Mesenchymal stem cell (in vitro differentiated cells and primary cell): Measurements from ENCODE around the gene SLC23A1. TPM values are rescaled to one million over a fixed set of nuclear protein-coding genes. Genes with fewer than 3 reads are reported as not detected.
A peak's percentile ranks its signal among the peaks of the same experiment; 100 is the strongest.

Experiments
- DNase-seq: peaks from one replicate; pipeline ENCODE4 v3.0.0-alpha.2; 2013
- H2AFZ ChIP-seq: one replicate; pipeline ENCODE4 v1.6.1; 2013; ENCODE audit warnings: low read depth, mild to moderate bottlenecking, control low read depth, inconsistent platforms, low read length, moderate library complexity
- H2AK5ac ChIP-seq: 2 replicates; pipeline ENCODE4 v1.6.1; 2013; ENCODE audit warnings: low read length, moderate library complexity, mild to moderate bottlenecking, inconsistent platforms; ENCODE audit not compliant: severe bottlenecking
- H2BK120ac ChIP-seq: one replicate; pipeline ENCODE4 v1.6.1; 2013; ENCODE audit warnings: low read depth, mild to moderate bottlenecking, inconsistent platforms, low read length, moderate library complexity
- H2BK12ac ChIP-seq, 2 experiments: one replicate each; pipeline ENCODE4 v1.6.1; 2013; ENCODE audit warnings: inconsistent platforms in 2 of 2, low read length in 2 of 2, mild to moderate bottlenecking in 2 of 2, moderate library complexity in 2 of 2, control low read depth in 1 of 2
- H2BK15ac ChIP-seq: one replicate; pipeline ENCODE4 v1.6.1; 2013; ENCODE audit warnings: mild to moderate bottlenecking, low read depth, inconsistent platforms; ENCODE audit not compliant: poor library complexity, severe bottlenecking
- H2BK5ac ChIP-seq: 2 replicates; pipeline ENCODE4 v1.6.1; 2013; ENCODE audit warnings: low read depth, mild to moderate bottlenecking, low read length, control low read depth, inconsistent platforms; ENCODE audit not compliant: poor library complexity, severe bottlenecking
- H3K14ac ChIP-seq, 2 experiments: one replicate each; pipeline ENCODE4 v1.6.1; 2013; ENCODE audit warnings: inconsistent platforms in 2 of 2, low read length in 2 of 2, control low read depth in 1 of 2, mild to moderate bottlenecking in 1 of 2, moderate library complexity in 1 of 2
- H3K18ac ChIP-seq, 2 experiments: one replicate each; pipeline ENCODE4 v1.6.1; 2013; ENCODE audit warnings: inconsistent platforms in 2 of 2, low read length in 2 of 2, control low read depth in 1 of 2, low read depth in 1 of 2, mild to moderate bottlenecking in 1 of 2
- H3K23ac ChIP-seq, 2 experiments: one replicate each; pipeline ENCODE4 v1.6.1; 2013; ENCODE audit warnings: inconsistent platforms in 2 of 2, low read length in 2 of 2, mild to moderate bottlenecking in 2 of 2, moderate library complexity in 2 of 2, control low read depth in 1 of 2
- H3K27ac ChIP-seq: 2 replicates; pipeline ENCODE4 v1.5.1; 2013; ENCODE audit warnings: mild to moderate bottlenecking, moderate library complexity, low read length, control low read depth, inconsistent platforms; ENCODE audit not compliant: poor library complexity, severe bottlenecking
- H3K27me3 ChIP-seq, 2 experiments: 2 replicates each; pipeline versions ENCODE4 v1.6.1 to v1.7.0; 2013; ENCODE audit warnings: low read length in 2 of 2, mild to moderate bottlenecking in 2 of 2, moderate library complexity in 2 of 2, control low read depth in 1 of 2, inconsistent platforms in 1 of 2; ENCODE audit not compliant: control insufficient read depth in 1 of 2, insufficient read depth in 1 of 2
- H3K36me3 ChIP-seq, 2 experiments: 2 replicates each; pipeline versions ENCODE4 v1.6.1 to v1.7.0; 2013; ENCODE audit warnings: low read length in 2 of 2, control low read depth in 1 of 2, inconsistent platforms in 1 of 2, low read depth in 1 of 2, mild to moderate bottlenecking in 1 of 2; ENCODE audit not compliant: insufficient read depth in 2 of 2, control insufficient read depth in 1 of 2
- H3K4ac ChIP-seq, 2 experiments: one replicate each; pipeline ENCODE4 v1.6.1; 2013; ENCODE audit warnings: inconsistent platforms in 2 of 2, low read length in 2 of 2, mild to moderate bottlenecking in 2 of 2, moderate library complexity in 2 of 2, control low read depth in 1 of 2, low read depth in 1 of 2
- H3K4me1 ChIP-seq: 2 replicates; pipeline ENCODE4 v1.6.1; 2013; ENCODE audit warnings: low read depth, low read length, control low read depth; ENCODE audit not compliant: control insufficient read depth, insufficient read depth
- H3K4me2 ChIP-seq: 2 replicates; pipeline ENCODE4 v1.6.1; 2013; ENCODE audit warnings: low read length, mild to moderate bottlenecking, inconsistent platforms; ENCODE audit not compliant: poor library complexity, severe bottlenecking
- H3K4me3 ChIP-seq, 2 experiments: 2 replicates each; pipeline versions ENCODE4 v1.5.1 to v1.7.0; 2013; ENCODE audit warnings: low read length in 2 of 2, mild to moderate bottlenecking in 2 of 2, control low read depth in 1 of 2, low read depth in 1 of 2; ENCODE audit not compliant: insufficient read depth in 1 of 2
- H3K79me1 ChIP-seq: replicated peaks from 2 replicates; pipeline ENCODE4 v1.6.1; 2013; ENCODE audit warnings: mild to moderate bottlenecking, control low read depth, low read length, inconsistent platforms; ENCODE audit not compliant: poor library complexity, severe bottlenecking
- H3K9ac ChIP-seq: 2 replicates; pipeline ENCODE4 v1.7.0; 2013; ENCODE audit warnings: mild to moderate bottlenecking, low read length, moderate library complexity
- H3K9me3 ChIP-seq: 2 replicates; pipeline ENCODE4 v1.7.0; 2013; ENCODE audit warnings: mild to moderate bottlenecking, low read length; ENCODE audit not compliant: control insufficient read depth
- H4K8ac ChIP-seq: one replicate; pipeline ENCODE4 v1.6.1; 2013; ENCODE audit warnings: inconsistent platforms, mild to moderate bottlenecking, low read length, moderate library complexity
- H4K91ac ChIP-seq: one replicate; pipeline ENCODE4 v1.6.1; 2013; ENCODE audit warnings: mild to moderate bottlenecking, low read length, inconsistent platforms
- WGBS: methylation state at CpG from one replicate; pipeline ENCODE4 v1.1.7; 2013; ENCODE audit warnings: mixed read lengths; 5-methylcytosine and 5-hydroxymethylcytosine counted together
- polyA plus RNA-seq, 2 experiments: library from polyadenylated mRNA; stranded (reverse); fragments of 200-250 nt; gene quantifications; one replicate each; pipeline ENCODE4 v1.2.3, GENCODE V29; 2013

The SLC23A1 gene
- not detected for polyA plus RNA-seq (2013, experiment 1 of 2)
- polyA plus RNA-seq (2013, experiment 2 of 2) = not detected

DNA sequence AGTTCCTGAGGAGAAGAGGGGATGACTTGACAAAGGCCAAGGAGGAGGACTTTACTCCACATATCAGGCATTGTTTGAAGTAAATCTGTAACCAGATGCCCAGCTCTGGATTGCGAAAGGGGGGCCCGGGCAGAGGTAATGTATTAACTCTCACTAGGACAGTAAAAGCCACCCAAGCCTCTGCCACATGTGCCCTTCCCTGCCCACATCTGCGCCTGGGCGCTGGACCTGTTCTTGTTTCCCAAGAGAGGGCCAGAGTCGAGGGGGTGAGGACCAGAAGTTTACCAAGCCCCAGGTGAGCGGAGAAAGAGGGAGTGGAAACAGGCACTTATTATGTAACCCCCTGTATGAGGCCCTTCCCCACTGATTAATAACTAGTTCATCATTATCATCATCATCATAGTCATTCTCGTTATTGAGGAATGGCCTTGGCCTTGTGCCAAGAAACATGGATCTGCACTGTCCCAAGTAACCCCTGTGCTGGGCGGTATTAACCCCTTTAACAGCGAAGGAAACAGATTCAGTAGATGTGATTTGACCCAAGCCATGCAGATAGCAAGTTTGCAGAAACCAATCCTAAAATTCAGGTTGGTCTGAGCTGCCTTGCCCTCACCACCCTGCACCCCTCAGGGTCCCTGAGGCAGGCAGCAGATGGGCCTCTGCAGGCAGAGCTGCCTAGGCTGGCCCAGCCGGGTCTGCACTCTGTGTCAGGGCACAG lies at the start of gene SLC23A1:
TSS of gene SLC23A1 (minus strand) at position 23 of the 718 bp plus-strand sequence. CDS start 44 bp downstream, outside the sequence.
- Histone ChIP-seq H2BK15ac (no peak within 1 kb of the TSS), H3K4me2 (no peak within 1 kb of the TSS), H4K91ac (no peak within 1 kb of the TSS), H3K27me3 (no peaks in the 10 kb centered on the region), H3K4me3 (no peak within 1 kb of the TSS), H2BK5ac (no peak within 1 kb of the TSS), H2BK12ac (no peak within 1 kb of the TSS), H3K14ac (no peak within 1 kb of the TSS), H3K27ac (no peak within 1 kb of the TSS), H4K8ac (no peak within 1 kb of the TSS), H3K79me1 (no peaks in the 10 kb centered on the region), H2AFZ (no peak within 1 kb of the TSS), H3K4ac (no peak within 1 kb of the TSS), H2AK5ac (peak within 1 kb of the TSS; percentile 40), H3K9ac (no peak within 1 kb of the TSS), H3K36me3 (peaks cover 0 to 7% of the 10 kb centered on the region in 2 experiments), H2BK120ac (no peak within 1 kb of the TSS), H3K9me3 (no peaks in the 10 kb centered on the region), H3K23ac (no peak within 1 kb of the TSS), H3K4me1 (peaks cover 34% of the 10 kb centered on the region), H3K18ac (no peak within 1 kb of the TSS)
- WGBS = 92% methylated on average over 9 of the region's 10 CpGs
- no peak for DNase-seq

GRCh38 chr5:139431706-139432105 lies 48.6 kb upstream of the SLC23A1 start:
- Histone ChIP-seq H4K8ac (no peak overlapping the region), H3K4me2 (no peak overlapping the region), H3K4ac (no peak overlapping the region), H3K4me3 (no peak overlapping the region), H3K27ac (no peak overlapping the region), H2BK12ac (no peak overlapping the region), H3K9ac (no peak overlapping the region), H2AFZ (no peak overlapping the region), H2AK5ac (no peak overlapping the region), H2BK5ac (no peak overlapping the region), H3K4me1 (peaks cover 4% of the 10 kb centered on the region), H3K9me3 (no peaks in the 10 kb centered on the region), H3K79me1 (peaks cover 3% of the 10 kb centered on the region), H3K27me3 (no peaks in the 10 kb centered on the region), H3K36me3 (peaks cover 13 to 40% of the 10 kb centered on the region in 2 experiments), H4K91ac (no peak overlapping the region), H3K14ac (no peak overlapping the region), H2BK15ac (no peak overlapping the region), H2BK120ac (no peak overlapping the region), H3K18ac (no peak overlapping the region), H3K23ac (no peak overlapping the region)
- no CpG with 5 or more reads among the region's 1 CpG for WGBS
- DNase-seq = no peak

DNA sequence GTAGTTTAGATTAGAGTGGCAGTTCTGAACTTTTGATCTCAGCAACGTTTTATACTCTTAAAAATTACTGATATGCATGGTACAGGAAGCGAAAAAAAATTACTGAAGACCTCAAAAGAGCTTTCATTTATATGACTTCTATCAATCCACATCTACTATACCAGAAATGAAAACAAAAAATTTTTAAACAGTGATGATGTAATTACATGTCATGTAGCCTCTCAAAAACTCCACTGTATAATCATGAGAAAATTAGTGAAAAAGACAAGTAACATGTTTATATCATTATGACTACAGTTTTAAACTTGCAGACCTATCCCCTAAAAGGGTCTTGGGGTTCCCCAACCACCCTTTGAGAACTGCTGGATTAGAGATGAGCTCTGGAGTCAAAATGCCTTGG lies 46.9 kb upstream of the SLC23A1 start:
- Histone ChIP-seq H3K9ac (no peak overlapping the region), H3K23ac (no peak overlapping the region), H2BK5ac (no peak overlapping the region), H3K4ac (no peak overlapping the region), H3K4me3 (no peak overlapping the region), H3K36me3 (peaks cover 11 to 46% of the 10 kb centered on the region in 2 experiments), H3K18ac (no peak overlapping the region), H2AFZ (no peak overlapping the region), H3K27me3 (no peaks in the 10 kb centered on the region), H2BK120ac (no peak overlapping the region), H3K9me3 (no peaks in the 10 kb centered on the region), H3K27ac (no peak overlapping the region), H2BK15ac (no peak overlapping the region), H2AK5ac (no peak overlapping the region), H4K91ac (no peak overlapping the region), H2BK12ac (no peak overlapping the region), H4K8ac (no peak overlapping the region), H3K14ac (no peak overlapping the region), H3K79me1 (peaks cover 3% of the 10 kb centered on the region), H3K4me1 (peaks cover 6% of the 10 kb centered on the region), H3K4me2 (no peak overlapping the region)
- no CpG with 5 or more reads among the region's 2 CpGs for WGBS
- no peak for DNase-seq

DNA sequence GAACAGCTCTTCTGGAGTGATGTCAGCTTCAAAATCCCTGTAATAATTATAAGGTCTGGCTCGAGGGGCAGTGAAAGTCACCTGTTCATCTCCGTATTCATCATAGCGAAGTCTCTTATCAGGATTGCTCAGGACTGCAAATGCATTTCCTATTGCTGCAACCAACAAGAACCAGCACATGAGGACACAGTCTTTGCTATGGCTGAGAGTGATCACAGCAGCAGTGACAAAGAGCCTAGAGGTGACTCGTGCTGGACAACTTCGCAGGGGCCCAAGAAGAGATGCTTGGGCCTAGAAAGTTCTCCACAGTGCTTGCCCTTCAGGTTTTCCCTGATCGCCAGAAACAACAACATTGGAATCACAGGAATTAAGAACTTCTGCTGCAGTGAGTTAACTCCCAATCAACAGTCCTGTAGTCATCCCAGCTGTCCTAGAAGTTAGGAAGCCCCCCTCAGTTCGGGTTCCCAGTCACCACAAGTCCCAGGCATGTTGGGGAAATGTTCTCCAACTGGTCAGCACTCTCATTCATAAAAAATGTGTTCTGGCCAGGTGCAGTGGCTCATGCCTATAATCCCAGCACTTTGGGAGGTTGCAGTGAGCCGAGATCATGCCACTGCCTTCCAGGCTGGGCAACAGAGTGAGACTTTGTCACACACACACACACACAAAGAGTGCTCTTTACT lies 43.2 kb upstream of the SLC23A1 start:
- WGBS = 75% methylated on average over 8 of the region's 8 CpGs
- no peak overlapping the region for H2AFZ ChIP-seq
- no peak overlapping the region for H2BK5ac ChIP-seq
- no peak overlapping the region for H2BK120ac ChIP-seq
- no peak overlapping the region for H4K8ac ChIP-seq
- no peak overlapping the region for H3K23ac ChIP-seq
- H3K27ac ChIP-seq = peak overlapping the region; percentile 75
- H3K18ac ChIP-seq = no peak overlapping the region
- peak overlapping the region; percentile 61 for H3K9ac ChIP-seq
- H3K4me3 ChIP-seq = no peak overlapping the region
- peak; percentile 55 for DNase-seq
- H3K4me2 ChIP-seq = no peak overlapping the region
- H3K79me1 ChIP-seq = peaks cover 1% of the 10 kb centered on the region
- H2AK5ac ChIP-seq = peak overlapping the region; percentile 69
- no peak overlapping the region for H4K91ac ChIP-seq
- no peak overlapping the region for H2BK15ac ChIP-seq
- peaks cover 14 to 41% of the 10 kb centered on the region in 2 experiments for H3K36me3 ChIP-seq
- H3K9me3 ChIP-seq = no peaks in the 10 kb centered on the region
- no peak overlapping the region for H3K4ac ChIP-seq
- H3K4me1 ChIP-seq = peaks cover 6% of the 10 kb centered on the region
- H3K27me3 ChIP-seq = no peaks in the 10 kb centered on the region
- H3K14ac ChIP-seq = no peak overlapping the region
- no peak overlapping the region for H2BK12ac ChIP-seq
